Small intestine (tissue), 16 donors: Measurements from ENCODE around the gene SLC35E3. TPM values are rescaled to one million over a fixed set of nuclear protein-coding genes. Genes with fewer than 3 reads are reported as not detected.

Experiments
- DNase-seq, 2 donors: peaks; one replicate each; pipeline versions ENCODE4 v3.0.0 to v3.0.0-alpha.2; 2013
- FAIRE-seq: peaks from 2 replicates; lab custom pipeline; 2012; peaks lifted over from hg19 to GRCh38; lab: Jason Lieb, UNC
- H3K27ac ChIP-seq, 3 donors: one replicate each; pipeline ENCODE4 v1.5.1; 2013; ENCODE audit warnings: low read length in 2 of 3, mild to moderate bottlenecking in 2 of 3, control low read depth in 1 of 3, inconsistent platforms in 1 of 3, low read depth in 1 of 3, moderate library complexity in 1 of 3
- H3K27me3 ChIP-seq, 3 donors: one replicate each; pipeline ENCODE4 v1.6.1; 2013; ENCODE audit warnings: low read length in 3 of 3, inconsistent platforms in 1 of 3; ENCODE audit not compliant: control insufficient read depth in 3 of 3, insufficient read depth in 3 of 3
- H3K36me3 ChIP-seq, 3 donors: one replicate each; pipeline ENCODE4 v1.6.1; 2013; ENCODE audit warnings: low read length in 3 of 3, inconsistent platforms in 1 of 3, low read depth in 1 of 3, mild to moderate bottlenecking in 1 of 3, moderate library complexity in 1 of 3; ENCODE audit not compliant: control insufficient read depth in 3 of 3, insufficient read depth in 2 of 3
- H3K4me1 ChIP-seq, 3 donors: one replicate each; pipeline ENCODE4 v1.6.1; 2013; ENCODE audit warnings: low read length in 2 of 3, inconsistent platforms in 1 of 3, low read depth in 1 of 3, mild to moderate bottlenecking in 1 of 3, moderate library complexity in 1 of 3; ENCODE audit not compliant: control insufficient read depth in 3 of 3, insufficient read depth in 2 of 3
- H3K4me3 ChIP-seq, 3 donors: one replicate each; pipeline ENCODE4 v1.5.1; 2013; ENCODE audit warnings: low read length in 3 of 3, control low read depth in 1 of 3, inconsistent platforms in 1 of 3, low read depth in 1 of 3, mild to moderate bottlenecking in 1 of 3, moderate library complexity in 1 of 3
- H3K9me3 ChIP-seq, 2 donors: one replicate each; pipeline ENCODE4 v1.6.1; 2013; ENCODE audit warnings: low read depth in 1 of 2, low read length in 1 of 2; ENCODE audit not compliant: control insufficient read depth in 2 of 2, insufficient read depth in 1 of 2
- WGBS, 3 donors: extraction: QIAGEN DNeasy Blood & Tissue Kit; methylation state at CpG; one replicate each; pipeline ENCODE4 v1.1.7; 2013; 5-methylcytosine and 5-hydroxymethylcytosine counted together
- long read RNA-seq, 10 donors: transcript quantifications; one replicate each; lab custom pipeline, GENCODE V29; 2026
- polyA plus RNA-seq, 4 donors: library from polyadenylated mRNA; stranded (reverse) in 3 of 4; unstranded in 1 of 4; fragments of 200-250 nt in 3 of 4; fragments of 120-200 nt in 1 of 4; gene quantifications; one replicate each; pipeline versions ENCODE4 v1.2.1 to v1.2.3, GENCODE V29; 2013
- donor health status: healthy with polysubstance abuse.
- donor health status: control.
- donor health status: control.
- donor health status: Bipolar disorder and iron deficiency.
- donor health status: healthy.

The SLC35E3 gene
- polyA plus RNA-seq = 1 to 10 TPM in 2 of 4 donors, under 1 TPM in 2; 0.27 to 8.2 (median 1.7) TPM
- long read RNA-seq, donor 1, full-length matches to known transcripts = 5 of 10 reads
- long read RNA-seq, donor 1, partial matches to known transcripts = 5 of 10 reads
- long read RNA-seq, donor 1, other reads (novel, unspliced or antisense) = 0 of 10 reads
- long read RNA-seq, donor 2, full-length matches to known transcripts = 2 of 2 reads
- long read RNA-seq, donor 2, partial matches to known transcripts = 0 of 2 reads
- long read RNA-seq, donor 2, other reads (novel, unspliced or antisense) = 0 of 2 reads
- long read RNA-seq, donor 3, full-length matches to known transcripts = 4 of 4 reads
- long read RNA-seq, donor 3, partial matches to known transcripts = 0 of 4 reads
- long read RNA-seq, donor 3, other reads (novel, unspliced or antisense) = 0 of 4 reads
- long read RNA-seq, donor 4, full-length matches to known transcripts = 1 of 1 reads
- long read RNA-seq, donor 4, partial matches to known transcripts = 0 of 1 reads
- long read RNA-seq, donor 4, other reads (novel, unspliced or antisense) = 0 of 1 reads
- long read RNA-seq, donor 5 = 0 reads
- long read RNA-seq, donor 6, full-length matches to known transcripts = 3 of 9 reads
- long read RNA-seq, donor 6, partial matches to known transcripts = 6 of 9 reads
- long read RNA-seq, donor 6, other reads (novel, unspliced or antisense) = 0 of 9 reads
- long read RNA-seq, donor 7 = 0 reads
- long read RNA-seq, donor 8 = 0 reads
- long read RNA-seq, donor 9 = 0 reads
- long read RNA-seq, donor 10, full-length matches to known transcripts = 4 of 19 reads
- long read RNA-seq, donor 10, partial matches to known transcripts = 15 of 19 reads
- long read RNA-seq, donor 10, other reads (novel, unspliced or antisense) = 0 of 19 reads

DNA sequence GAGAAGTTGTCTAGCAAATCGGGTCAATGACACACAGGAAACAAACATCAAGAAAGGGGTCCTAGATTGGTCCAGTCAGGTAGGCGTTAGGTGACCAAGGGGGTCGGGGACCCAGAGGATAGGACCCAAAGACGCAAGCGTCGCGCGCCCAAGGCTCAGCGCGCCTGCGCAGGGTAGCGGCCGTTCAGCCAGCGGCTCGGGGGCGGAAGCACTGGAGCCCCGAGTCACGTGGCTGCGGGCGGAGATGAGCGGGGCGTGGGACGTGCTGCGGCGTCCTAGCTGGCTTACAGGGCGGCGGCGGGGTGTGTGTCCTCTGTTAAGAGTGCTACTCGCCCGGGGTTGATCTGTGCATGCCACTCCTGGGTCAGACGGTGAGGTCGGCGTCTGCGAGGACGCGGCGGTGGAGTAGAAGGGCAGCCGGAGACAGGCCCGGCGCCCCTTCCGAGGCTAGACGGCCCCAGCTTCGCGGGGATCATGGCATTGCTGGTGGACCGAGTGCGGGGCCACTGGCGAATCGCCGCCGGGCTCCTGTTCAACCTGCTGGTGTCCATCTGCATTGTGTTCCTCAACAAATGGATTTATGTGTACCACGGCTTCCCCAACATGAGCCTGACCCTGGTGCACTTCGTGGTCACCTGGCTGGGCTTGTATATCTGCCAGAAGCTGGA is at the start of gene SLC35E3:
TSS of gene SLC35E3 (plus strand) at position 273 of the 668 bp plus-strand sequence. CDS start at position 475, 202 bp downstream.
- no peaks in the 10 kb centered on the region for H3K27me3 ChIP-seq
- whole genome bisulfite sequencing, 3 donors = 0% methylated on average over 46 to 52 of the region's 52 CpGs
- H3K36me3 ChIP-seq = peaks cover 1 to 5% (median 2%) of the 10 kb centered on the region in 3 donors
- no peak for FAIRE-seq
- H3K4me3 ChIP-seq = peak within 1 kb of the TSS; percentile 67 to 88 (median 86)
- H3K9me3 ChIP-seq = no peaks in the 10 kb centered on the region
- H3K4me1 ChIP-seq = peaks cover 0 to 3% (median 2%) of the 10 kb centered on the region in 3 donors
- peak; percentile 95 to 97 for DNase-seq
- H3K27ac ChIP-seq = peak within 1 kb of the TSS; percentile 35 to 81 (median 63)

DNA sequence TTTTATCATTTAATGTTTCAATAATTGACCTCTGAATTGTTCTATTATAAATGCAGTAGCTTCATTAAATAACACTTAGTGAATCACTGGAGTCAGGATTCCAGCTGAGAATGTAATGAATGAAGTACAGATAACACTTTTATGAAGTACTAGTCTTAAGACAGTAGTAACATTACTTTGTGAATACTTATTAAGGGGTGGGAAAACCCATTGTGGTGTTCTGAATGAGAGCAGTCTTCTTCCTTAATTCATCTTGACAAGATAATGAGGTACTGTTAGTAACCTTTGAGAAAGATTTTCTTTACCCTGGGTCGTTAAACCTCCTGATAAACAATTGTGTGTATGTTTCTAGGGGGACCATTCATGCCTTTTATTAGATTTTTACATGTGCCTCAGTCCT is 46.5 kb upstream of the SLC35E3 start:
- Histone ChIP-seq H3K4me3 (no peak overlapping the region), H3K27ac (no peak overlapping the region), H3K4me1 (no peaks in the 10 kb centered on the region), H3K9me3 (no peaks in the 10 kb centered on the region), H3K36me3 (peaks cover 12 to 46% (median 12%) of the 10 kb centered on the region in 3 donors), H3K27me3 (no peaks in the 10 kb centered on the region)
- DNase-seq = no peak
- 77 to 81% (median 79%) methylated on average over 1 of the region's 1 CpG for WGBS, 3 donors
- no peak for FAIRE-seq

DNA sequence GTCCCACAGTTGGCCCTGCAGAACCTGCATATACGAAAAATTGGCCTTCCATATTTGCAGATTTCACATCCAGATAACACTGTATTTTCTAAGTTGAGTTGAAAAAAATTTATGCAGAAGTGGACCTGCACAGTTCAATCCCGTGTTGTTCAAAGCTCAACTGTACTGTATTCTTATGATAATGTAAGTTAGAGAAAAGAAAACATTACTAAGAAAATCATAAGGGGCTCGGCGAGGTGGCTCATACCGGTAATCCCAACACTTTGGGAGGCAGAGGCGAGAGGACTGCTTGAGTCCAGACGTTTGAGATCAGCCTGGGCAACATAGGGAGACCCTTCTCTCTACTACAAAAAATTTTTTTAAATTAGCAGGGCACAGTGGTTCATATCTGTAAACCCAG is 18.2 kb upstream of the SLC35E3 start:
- no peak for FAIRE-seq
- Histone ChIP-seq H3K9me3 (no peaks in the 10 kb centered on the region), H3K27me3 (no peaks in the 10 kb centered on the region), H3K27ac (no peak overlapping the region), H3K4me3 (no peak overlapping the region), H3K36me3 (peaks cover 8 to 38% (median 10%) of the 10 kb centered on the region in 3 donors), H3K4me1 (no peaks in the 10 kb centered on the region)
- 90 to 94% (median 92%) methylated on average over 7 of the region's 7 CpGs for WGBS, 3 donors
- no peak for DNase-seq

DNA sequence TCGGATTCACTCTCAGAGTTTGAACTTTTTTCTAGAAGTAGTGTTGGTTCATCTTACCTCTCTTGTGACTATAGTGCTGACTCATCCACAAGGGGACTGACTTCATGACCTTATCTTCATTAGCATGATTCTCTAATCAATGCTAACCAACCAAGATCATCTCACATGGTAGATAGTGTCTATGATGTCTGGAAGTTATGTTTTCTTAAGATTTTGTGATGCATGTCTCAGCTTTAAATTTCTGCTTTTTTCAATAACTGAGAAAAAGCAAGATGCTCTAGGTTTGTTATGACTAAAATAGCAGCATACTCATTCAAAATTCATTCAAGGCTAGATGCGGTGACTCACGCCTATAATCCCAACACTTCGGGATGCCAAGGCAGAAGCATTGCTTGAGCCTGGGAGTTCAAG is 12.3 kb upstream of the SLC35E3 start:
- WGBS, 3 donors = 97 to 98% (median 97%) methylated on average over 4 of the region's 4 CpGs
- FAIRE-seq = no peak

DNA sequence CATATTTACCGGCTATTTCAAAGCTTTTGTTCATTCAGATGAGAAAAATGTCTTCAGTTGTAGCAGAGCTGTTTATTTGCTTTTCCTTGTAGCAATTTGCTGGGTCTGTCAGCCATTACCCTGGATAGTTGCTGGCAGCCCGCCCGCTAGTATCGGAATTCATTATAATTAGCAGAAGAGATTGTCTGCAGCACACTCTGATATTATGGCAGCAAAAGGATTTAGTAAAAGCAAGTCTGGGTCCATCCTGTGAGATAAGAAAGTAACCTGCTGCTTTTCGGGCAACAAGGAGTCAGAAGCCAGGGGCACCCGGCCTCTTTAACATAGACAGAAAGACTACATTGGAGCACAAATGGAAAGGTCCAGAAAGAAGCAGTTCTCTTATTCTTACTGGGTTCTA is 6.1 kb upstream of the SLC35E3 start:
- no peaks in the 10 kb centered on the region for H3K4me1 ChIP-seq
- 89% methylated on average over 6 of the region's 6 CpGs for WGBS, 3 donors
- DNase-seq = no peak
- H3K36me3 ChIP-seq = peaks cover 5 to 23% (median 5%) of the 10 kb centered on the region in 3 donors
- no peak for FAIRE-seq
- peak overlapping the region in 1 of 3 donors; percentile 11 for H3K27ac ChIP-seq
- H3K9me3 ChIP-seq = no peaks in the 10 kb centered on the region
- no peaks in the 10 kb centered on the region for H3K27me3 ChIP-seq
- H3K4me3 ChIP-seq = no peak overlapping the region

More for the DNA sequence above, 12.3 kb upstream of the SLC35E3 start:
- Histone ChIP-seq H3K36me3 (peaks cover 13 to 38% (median 14%) of the 10 kb centered on the region in 3 donors), H3K4me1 (no peaks in the 10 kb centered on the region), H3K27ac (no peak overlapping the region), H3K4me3 (no peak overlapping the region), H3K27me3 (no peaks in the 10 kb centered on the region), H3K9me3 (no peaks in the 10 kb centered on the region)
- DNase-seq = no peak

DNA sequence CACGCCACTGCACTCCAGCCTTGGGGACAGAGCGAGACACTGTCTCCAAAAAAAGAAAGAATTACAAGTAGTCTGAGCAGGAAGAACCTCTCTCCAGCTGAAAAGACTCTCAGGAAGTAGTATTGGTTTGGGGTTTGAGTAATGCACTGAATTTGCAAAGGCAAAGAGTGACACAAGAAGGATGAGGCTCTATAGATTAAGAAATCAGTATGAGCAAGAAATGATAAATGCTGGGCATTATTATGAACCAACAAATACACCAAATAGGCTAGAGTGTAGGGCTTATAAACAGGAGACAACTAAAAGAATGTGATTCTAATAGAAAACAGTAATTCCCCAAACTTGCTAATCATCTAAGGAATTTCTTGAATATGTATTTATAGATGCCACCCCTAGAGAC is 2.6 kb upstream of the SLC35E3 start:
- Histone ChIP-seq H3K27me3 (no peaks in the 10 kb centered on the region), H3K4me3 (no peak overlapping the region), H3K9me3 (no peaks in the 10 kb centered on the region), H3K36me3 (peaks cover 3 to 8% (median 5%) of the 10 kb centered on the region in 3 donors), H3K4me1 (peaks cover 0 to 3% (median 2%) of the 10 kb centered on the region in 3 donors), H3K27ac (no peak overlapping the region)
- 91 to 100% (median 95%) methylated on average over 2 of the region's 2 CpGs for WGBS, 3 donors
- FAIRE-seq (no peak), DNase-seq (no peak)

DNA sequence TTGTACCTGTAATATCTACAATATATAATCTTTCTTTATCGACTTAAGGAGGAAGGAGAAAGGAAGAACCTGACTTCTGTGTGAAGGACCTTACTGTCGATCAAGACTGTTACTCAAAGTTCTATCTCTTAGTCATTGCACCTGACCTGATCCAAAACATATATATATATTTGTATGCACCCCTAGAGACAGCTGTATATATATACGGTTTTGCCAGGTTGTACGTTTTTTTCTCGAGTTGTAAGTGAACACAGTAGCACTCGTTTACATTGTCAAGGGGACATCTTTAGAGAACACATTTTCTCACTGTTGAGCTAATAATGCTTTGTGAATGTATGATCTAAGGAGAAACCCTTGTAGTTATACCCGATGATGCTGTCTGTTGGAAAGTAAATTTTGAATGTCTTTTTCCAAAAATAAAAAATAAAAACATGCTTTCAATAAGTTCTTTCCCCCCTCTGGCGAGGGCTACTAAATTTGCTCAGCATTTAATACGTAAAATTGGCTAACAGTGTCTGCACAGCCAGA is 536 bp upstream of the SLC35E3 start:
- Histone ChIP-seq H3K27ac (peak overlapping the region in 2 of 3 donors; percentile 63 to 81), H3K4me3 (peak overlapping the region; percentile 67 to 88 (median 86)), H3K27me3 (no peaks in the 10 kb centered on the region), H3K4me1 (peaks cover 0 to 3% (median 2%) of the 10 kb centered on the region in 3 donors), H3K36me3 (peaks cover 1 to 7% (median 2%) of the 10 kb centered on the region in 3 donors), H3K9me3 (no peaks in the 10 kb centered on the region)
- 24 to 38% (median 30%) methylated on average over 9 of the region's 9 CpGs for WGBS, 3 donors
- DNase-seq (no peak), FAIRE-seq (no peak)
